22Rv1 (cell line): ENCODE measurements around the gene HSD17B1.

Experiments used
- H3K27ac ChIP-seq: fragments of 450-650 bp; 2 replicates; pipeline ENCODE4 v1.5.1; 2017
- CTCF ChIP-seq: fragments of 450-650 bp; IDR thresholded peaks from 2 replicates; pipeline ENCODE4 v1.5.1; 2017; ENCODE audit warnings: mild to moderate bottlenecking
- ZFX ChIP-seq: fragments of 450-650 bp; IDR thresholded peaks from 2 replicates; pipeline ENCODE4 v1.6.1; 2017; ENCODE audit warnings: antibody characterized with exemption, borderline replicate concordance

The HSD17B1 gene

GRCh38 chr17:42566215-42566882 lies 13.6 kb downstream of the HSD17B1 start:
- TF ChIP-seq ZFX (no peak), CTCF (no peak)
- peak overlapping the region; percentile 93 for H3K27ac ChIP-seq

- peak within 1 kb of the TSS; percentile 93 for H3K27ac ChIP-seq
- TF ChIP-seq CTCF (no peak), ZFX (no peak)
Measured at GRCh38 chr17:42566883-42567573, 14.3 kb downstream of the HSD17B1 start, which contains the start of gene MLX. MLX (plus strand) TSS chr17:42567100; CDS start chr17:42567125, 25 bp downstream.

- H3K27ac ChIP-seq: peak overlapping the region; percentile 93
- TF ChIP-seq ZFX (no peak), CTCF (no peak)
Measured at GRCh38 chr17:42568341-42569111, 15.8 kb downstream of the HSD17B1 start.

GRCh38 chr17:42571435-42572225 lies 18.9 kb downstream of the HSD17B1 start:
- no peak for TF ChIP-seq ZFX
- peak overlapping the region; percentile 31 for H3K27ac ChIP-seq

GRCh38 chr17:42573095-42573494 lies 20.4 kb downstream of the HSD17B1 start:
- no peak for TF ChIP-seq ZFX
- no peak for TF ChIP-seq CTCF
- H3K27ac ChIP-seq: peak overlapping the region; percentile 31

- TF ChIP-seq CTCF (no peak), ZFX (no peak)
- no peak overlapping the region for H3K27ac ChIP-seq
Measured at GRCh38 chr17:42574463-42574862, 21.7 kb downstream of the HSD17B1 start.

- no peak for TF ChIP-seq CTCF
- TF ChIP-seq ZFX: no peak
- peak overlapping the region; percentile 89 for H3K27ac ChIP-seq
Measured at GRCh38 chr17:42577140-42577531, 24.4 kb downstream of the HSD17B1 start.
